Amniotic stem cell (primary cell): ENCODE data around the gene DNAJC16.

Experiments
- DNase-seq: peaks from one replicate; lab custom pipeline; 2025; lab: John Stamatoyannopoulos, UW

Gene DNAJC16

DNA sequence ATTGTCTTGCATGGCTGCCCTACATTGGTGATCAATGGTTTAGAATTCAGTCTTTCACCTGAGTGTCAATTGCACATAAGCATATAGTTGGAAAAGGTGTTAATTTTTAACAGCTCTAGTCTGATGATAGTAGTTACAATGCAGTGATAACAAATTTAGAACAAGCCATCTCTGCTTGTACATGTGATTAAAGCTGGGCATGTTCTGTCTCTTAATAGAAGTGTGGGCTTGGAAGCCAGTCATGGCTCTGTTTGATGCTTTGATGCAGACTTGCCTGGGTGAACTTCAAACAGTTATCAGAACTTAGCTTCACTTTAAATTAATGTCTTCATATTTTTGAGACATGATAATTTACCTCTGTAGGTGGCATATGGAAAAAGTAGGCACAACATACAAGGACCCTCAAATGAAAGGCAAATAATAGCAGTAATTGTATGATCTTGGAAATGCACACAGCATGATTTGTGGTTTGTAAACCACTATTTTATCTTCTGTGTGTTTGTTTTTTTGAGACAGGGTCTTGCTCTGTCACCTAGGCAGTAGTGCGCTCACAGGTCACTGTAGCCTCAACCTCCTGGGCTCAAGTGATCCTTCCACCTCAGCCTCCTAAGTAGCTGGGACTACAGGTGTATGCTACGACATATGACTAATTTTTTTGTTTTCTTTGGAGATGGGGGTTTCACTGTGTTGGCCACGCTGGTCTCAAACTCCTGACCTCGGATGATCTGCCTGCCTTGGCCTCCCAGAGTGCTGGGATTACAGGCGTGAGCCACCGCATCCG is 94.4 kb downstream of the DNAJC16 start:
- no peak for DNase-seq

- no peak for DNase-seq
Observed at GRCh38 chr1:15621975-15622374, 95.3 kb downstream of the DNAJC16 start.

DNA sequence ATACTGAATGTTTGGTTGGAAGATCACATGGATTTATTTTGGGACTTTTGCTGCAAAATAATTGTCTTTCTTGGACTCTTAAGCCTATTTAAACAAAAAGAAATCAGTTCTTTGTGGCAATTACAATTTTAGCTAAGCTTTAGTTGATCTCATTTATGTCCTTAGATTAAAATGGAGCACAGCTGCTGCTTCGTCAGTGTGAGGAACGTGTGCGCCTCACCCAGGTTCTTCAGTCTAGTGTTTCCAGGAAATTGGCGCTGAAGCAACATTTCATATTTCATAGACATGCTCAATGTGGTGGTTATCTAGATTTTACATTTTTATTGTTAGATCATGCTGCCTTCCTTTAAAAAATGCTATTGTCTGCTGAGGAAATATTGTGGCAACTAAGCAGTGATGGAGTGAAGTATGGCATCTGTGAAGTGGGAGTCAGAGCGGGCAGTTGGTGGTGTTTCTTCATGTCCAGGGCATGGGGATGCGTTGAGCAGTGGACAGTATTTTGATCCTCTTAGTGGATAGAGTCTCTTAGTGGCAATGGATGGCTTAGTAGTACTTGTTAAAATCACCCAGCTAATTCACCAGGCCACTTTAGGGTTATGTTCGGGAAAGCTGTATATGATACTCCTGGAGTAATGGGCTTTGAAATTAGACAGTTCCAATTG is 96.2 kb downstream of the DNAJC16 start:
- no peak for DNase-seq

GRCh38 chr1:15623435-15623834 is 96.8 kb downstream of the DNAJC16 start:
- no peak for DNase-seq

GRCh38 chr1:15624133-15624714 is 97.6 kb downstream of the DNAJC16 start:
- DNase-seq: no peak

- DNase-seq: no peak
Observed at GRCh38 chr1:15625056-15625917, 98.6 kb downstream of the DNAJC16 start.
